Measurements from ENCODE around the gene ERC2. TPM values are rescaled to one million over a fixed set of nuclear protein-coding genes. Genes with fewer than 3 reads are reported as not detected.

The ERC2 gene
- polyA plus RNA-seq, 3 donors from 2014 or later: not detected

- no peaks in the 10 kb centered on the region for H3K4me1 Mint-ChIP-seq
- DNase-seq: no peak
- H3K27me3 Mint-ChIP-seq (ENCODE audit: low read depth in 3 of 3): peaks cover 3 to 8% (median 3%) of the 10 kb centered on the region in 3 donors
- no peak overlapping the region for H3K27ac Mint-ChIP-seq
- no peaks in the 10 kb centered on the region for H3K36me3 Mint-ChIP-seq
- peaks cover 0 to 5% (median 2%) of the 10 kb centered on the region in 6 donors for H3K9me3 Mint-ChIP-seq
- H3K4me3 Mint-ChIP-seq: no peak overlapping the region
These were observed 883.4 kb downstream of the ERC2 start for GRCh38 chr3:55584716-55585368.

GRCh38 chr3:55584030-55584429 lies 884.2 kb downstream of the ERC2 start:
- Mint-ChIP-seq H3K36me3 (no peaks in the 10 kb centered on the region), H3K4me3 (no peak overlapping the region), H3K27ac (no peak overlapping the region), H3K4me1 (no peaks in the 10 kb centered on the region), H3K9me3 (peaks cover 0 to 5% (median 2%) of the 10 kb centered on the region in 6 donors), H3K27me3 (ENCODE audit: low read depth in 3 of 3) (peaks cover 3 to 8% (median 3%) of the 10 kb centered on the region in 3 donors)
- DNase-seq: no peak

- DNase-seq: no peak
- Mint-ChIP-seq H3K9me3 (peaks cover 0 to 5% (median 2%) of the 10 kb centered on the region in 6 donors), H3K36me3 (no peaks in the 10 kb centered on the region), H3K27me3 (ENCODE audit: low read depth in 3 of 3) (peaks cover 3 to 8% (median 3%) of the 10 kb centered on the region in 3 donors), H3K4me3 (no peak overlapping the region), H3K27ac (no peak overlapping the region), H3K4me1 (no peaks in the 10 kb centered on the region)
These were observed 884.8 kb downstream of the ERC2 start for GRCh38 chr3:55583475-55583874.

GRCh38 chr3:55579496-55579895 lies 888.8 kb downstream of the ERC2 start:
- Mint-ChIP-seq H3K27me3 (ENCODE audit: low read depth in 3 of 3) (peaks cover 3 to 7% (median 3%) of the 10 kb centered on the region in 3 donors), H3K36me3 (no peaks in the 10 kb centered on the region), H3K4me1 (no peaks in the 10 kb centered on the region), H3K4me3 (no peak overlapping the region), H3K9me3 (peaks cover 0 to 6% (median 0%) of the 10 kb centered on the region in 6 donors), H3K27ac (no peak overlapping the region)
- no peak for DNase-seq

GRCh38 chr3:55576621-55577388 lies 891.5 kb downstream of the ERC2 start:
- H3K27ac Mint-ChIP-seq: no peak overlapping the region
- no peak overlapping the region for H3K4me3 Mint-ChIP-seq
- no peaks in the 10 kb centered on the region for H3K4me1 Mint-ChIP-seq
- peaks cover 0 to 5% (median 0%) of the 10 kb centered on the region in 3 donors for H3K27me3 Mint-ChIP-seq (ENCODE audit: low read depth in 3 of 3)
- H3K36me3 Mint-ChIP-seq: no peaks in the 10 kb centered on the region
- no peak for DNase-seq
- H3K9me3 Mint-ChIP-seq: peaks cover 0 to 4% (median 0%) of the 10 kb centered on the region in 6 donors

GRCh38 chr3:55574671-55575070 lies 893.6 kb downstream of the ERC2 start:
- H3K9me3 Mint-ChIP-seq: peaks cover 0 to 8% (median 0%) of the 10 kb centered on the region in 6 donors
- no peaks in the 10 kb centered on the region for H3K4me1 Mint-ChIP-seq
- no peak overlapping the region for H3K27ac Mint-ChIP-seq
- DNase-seq: no peak
- H3K36me3 Mint-ChIP-seq: no peaks in the 10 kb centered on the region
- peaks cover 0 to 2% (median 0%) of the 10 kb centered on the region in 3 donors for H3K27me3 Mint-ChIP-seq (ENCODE audit: low read depth in 3 of 3)
- H3K4me3 Mint-ChIP-seq: no peak overlapping the region

GRCh38 chr3:55572816-55573215 lies 895.5 kb downstream of the ERC2 start:
- no peak for DNase-seq
- no peak overlapping the region for H3K4me3 Mint-ChIP-seq
- H3K27ac Mint-ChIP-seq: no peak overlapping the region
- no peaks in the 10 kb centered on the region for H3K36me3 Mint-ChIP-seq
- no peaks in the 10 kb centered on the region for H3K4me1 Mint-ChIP-seq
- H3K9me3 Mint-ChIP-seq: peaks cover 0 to 4% (median 0%) of the 10 kb centered on the region in 6 donors
- peaks cover 0 to 5% (median 0%) of the 10 kb centered on the region in 3 donors for H3K27me3 Mint-ChIP-seq (ENCODE audit: low read depth in 3 of 3)

- Mint-ChIP-seq H3K36me3 (no peaks in the 10 kb centered on the region), H3K4me1 (no peaks in the 10 kb centered on the region), H3K4me3 (no peak overlapping the region), H3K27ac (no peak overlapping the region), H3K9me3 (peaks cover 0 to 8% (median 0%) of the 10 kb centered on the region in 6 donors), H3K27me3 (ENCODE audit: low read depth in 3 of 3) (peaks cover 0 to 5% (median 0%) of the 10 kb centered on the region in 3 donors)
- no peak for DNase-seq
These were observed 896.4 kb downstream of the ERC2 start for GRCh38 chr3:55571913-55572312.

GRCh38 chr3:55571216-55571813 lies 897.0 kb downstream of the ERC2 start:
- Mint-ChIP-seq H3K9me3 (peaks cover 0 to 8% (median 0%) of the 10 kb centered on the region in 6 donors), H3K27me3 (ENCODE audit: low read depth in 3 of 3) (peaks cover 0 to 2% (median 0%) of the 10 kb centered on the region in 3 donors), H3K36me3 (no peaks in the 10 kb centered on the region), H3K4me1 (no peaks in the 10 kb centered on the region), H3K27ac (no peak overlapping the region), H3K4me3 (no peak overlapping the region)
- DNase-seq: no peak

- Mint-ChIP-seq H3K4me3 (no peak overlapping the region), H3K36me3 (no peaks in the 10 kb centered on the region), H3K9me3 (peaks cover 0 to 8% (median 0%) of the 10 kb centered on the region in 6 donors), H3K4me1 (no peaks in the 10 kb centered on the region), H3K27me3 (ENCODE audit: low read depth in 3 of 3) (peaks cover 0 to 2% (median 0%) of the 10 kb centered on the region in 3 donors), H3K27ac (no peak overlapping the region)
- no peak for DNase-seq
These were observed 898.0 kb downstream of the ERC2 start for GRCh38 chr3:55570271-55570711.

GRCh38 chr3:55569033-55569599 lies 899.2 kb downstream of the ERC2 start:
- Mint-ChIP-seq H3K27ac (no peak overlapping the region), H3K4me3 (no peak overlapping the region), H3K9me3 (peaks cover 0 to 8% (median 0%) of the 10 kb centered on the region in 6 donors), H3K4me1 (no peaks in the 10 kb centered on the region), H3K27me3 (ENCODE audit: low read depth in 3 of 3) (peaks cover 0 to 2% (median 0%) of the 10 kb centered on the region in 3 donors), H3K36me3 (no peaks in the 10 kb centered on the region)
- DNase-seq: no peak

- H3K4me3 Mint-ChIP-seq: no peak overlapping the region
- peaks cover 0 to 8% (median 1%) of the 10 kb centered on the region in 6 donors for H3K9me3 Mint-ChIP-seq
- DNase-seq: no peak
- no peaks in the 10 kb centered on the region for H3K36me3 Mint-ChIP-seq
- H3K4me1 Mint-ChIP-seq: no peaks in the 10 kb centered on the region
- peaks cover 0 to 2% (median 0%) of the 10 kb centered on the region in 3 donors for H3K27me3 Mint-ChIP-seq (ENCODE audit: low read depth in 3 of 3)
- H3K27ac Mint-ChIP-seq: no peak overlapping the region
These were observed 900.7 kb downstream of the ERC2 start for GRCh38 chr3:55567615-55568014.

- peaks cover 0 to 8% (median 1%) of the 10 kb centered on the region in 6 donors for H3K9me3 Mint-ChIP-seq
- no peak overlapping the region for H3K4me3 Mint-ChIP-seq
- no peaks in the 10 kb centered on the region for H3K4me1 Mint-ChIP-seq
These were observed 901.1 kb downstream of the ERC2 start for GRCh38 chr3:55567121-55567520.

More at GRCh38 chr3:55567121-55567520, 901.1 kb downstream of the ERC2 start:
- DNase-seq: no peak
- Mint-ChIP-seq H3K27me3 (ENCODE audit: low read depth in 3 of 3) (peaks cover 0 to 2% (median 0%) of the 10 kb centered on the region in 3 donors), H3K36me3 (no peaks in the 10 kb centered on the region), H3K27ac (no peak overlapping the region)
